HUES64 (cell line): ENCODE data around the gene CCSER2.
"Not testable (repeated sequence)": the region's sequence is repeated elsewhere in the genome, so short reads cannot be mapped to it uniquely, and the experiment has no call there.

ENCODE experiments used
- H3K27ac ChIP-seq: 2 replicates; pipeline ENCODE4 v1.7.0; 2013; ENCODE audit warnings: low read depth, low read length, inconsistent platforms
- H3K27me3 ChIP-seq: 2 replicates; pipeline ENCODE4 v1.6.1; 2013; ENCODE audit warnings: mild to moderate bottlenecking, low read length; ENCODE audit not compliant: insufficient read depth
- H3K36me3 ChIP-seq: 2 replicates; pipeline ENCODE4 v1.6.1; 2013; ENCODE audit warnings: mild to moderate bottlenecking, low read length; ENCODE audit not compliant: insufficient read depth
- H3K4me1 ChIP-seq: 2 replicates; pipeline ENCODE4 v1.6.1; 2013; ENCODE audit warnings: mild to moderate bottlenecking, low read length, moderate library complexity; ENCODE audit not compliant: insufficient read depth
- H3K4me3 ChIP-seq: 2 replicates; pipeline ENCODE4 v1.5.1; 2013; ENCODE audit warnings: mild to moderate bottlenecking, low read length, moderate library complexity
- H3K9ac ChIP-seq: 2 replicates; pipeline ENCODE4 v1.6.1; 2013; ENCODE audit warnings: mild to moderate bottlenecking, low read depth, low read length
- H3K9me3 ChIP-seq: 2 replicates; pipeline ENCODE4 v1.6.1; 2013; ENCODE audit warnings: low read depth, low read length; ENCODE audit not compliant: insufficient read depth
- WGBS: fragments of 150-250, 120-280 bp; methylation state at CpG from one replicate; pipeline ENCODE4 v1.1.7; 2013; ENCODE audit warnings: missing lambda C conversion rate; 5-methylcytosine and 5-hydroxymethylcytosine counted together

Gene CCSER2

GRCh38 chr10:84521013-84521412 is 192.6 kb downstream of the CCSER2 start:
- Histone ChIP-seq H3K4me1 (peaks cover 14% of the 10 kb centered on the region), H3K4me3 (no peak overlapping the region), H3K9me3 (peaks cover 9% of the 10 kb centered on the region), H3K27me3 (no peaks in the 10 kb centered on the region), H3K9ac (no peak overlapping the region), H3K36me3 (peaks cover 3% of the 10 kb centered on the region; the same call in 1 of the 2 replicates), H3K27ac (no peak overlapping the region)
- WGBS = 76% methylated on average over 6 of the region's 8 CpGs

- Histone ChIP-seq H3K9ac (no peak overlapping the region), H3K36me3 (peaks cover 3% of the 10 kb centered on the region; the same call in 1 of the 2 replicates), H3K27me3 (no peaks in the 10 kb centered on the region), H3K9me3 (peaks cover 9% of the 10 kb centered on the region), H3K27ac (peak overlapping the region; percentile 33; the same call in 1 of the 2 replicates), H3K4me3 (no peak overlapping the region), H3K4me1 (peaks cover 14% of the 10 kb centered on the region)
- 75% methylated on average over 2 of the region's 2 CpGs for WGBS
These were observed 193.1 kb downstream of the CCSER2 start for GRCh38 chr10:84521468-84521867.

GRCh38 chr10:84522612-84523462 is 194.4 kb downstream of the CCSER2 start:
- 84% methylated on average over 9 of the region's 9 CpGs for WGBS
- H3K36me3 ChIP-seq = peaks cover 3% of the 10 kb centered on the region; the same call in 1 of the 2 replicates
- H3K4me1 ChIP-seq = peaks cover 14% of the 10 kb centered on the region
- H3K4me3 ChIP-seq = no peak overlapping the region
- no peaks in the 10 kb centered on the region for H3K27me3 ChIP-seq
- no peak overlapping the region for H3K9ac ChIP-seq
- peaks cover 9% of the 10 kb centered on the region for H3K9me3 ChIP-seq
- H3K27ac ChIP-seq = no peak overlapping the region

GRCh38 chr10:84523526-84523925 is 195.1 kb downstream of the CCSER2 start:
- Histone ChIP-seq H3K4me3 (no peak overlapping the region), H3K27ac (no peak overlapping the region), H3K9me3 (peaks cover 9% of the 10 kb centered on the region), H3K4me1 (peaks cover 14% of the 10 kb centered on the region), H3K27me3 (no peaks in the 10 kb centered on the region), H3K36me3 (peaks cover 3% of the 10 kb centered on the region; the same call in 1 of the 2 replicates), H3K9ac (no peak overlapping the region)
- 79% methylated on average over 5 of the region's 5 CpGs for WGBS

- Histone ChIP-seq H3K4me1 (peaks cover 14% of the 10 kb centered on the region), H3K9me3 (peaks cover 9% of the 10 kb centered on the region), H3K27me3 (no peaks in the 10 kb centered on the region), H3K36me3 (peaks cover 3% of the 10 kb centered on the region; the same call in 1 of the 2 replicates), H3K9ac (no peak overlapping the region), H3K27ac (no peak overlapping the region), H3K4me3 (no peak overlapping the region)
These were observed 196.0 kb downstream of the CCSER2 start for GRCh38 chr10:84524435-84524834.

- Histone ChIP-seq H3K4me3 (no peak overlapping the region), H3K27me3 (no peaks in the 10 kb centered on the region), H3K27ac (no peak overlapping the region), H3K4me1 (peaks cover 14% of the 10 kb centered on the region), H3K36me3 (peaks cover 3% of the 10 kb centered on the region; the same call in 1 of the 2 replicates), H3K9ac (no peak overlapping the region), H3K9me3 (peaks cover 9% of the 10 kb centered on the region)
- WGBS = 92% methylated on average over 17 of the region's 17 CpGs
These were observed 196.9 kb downstream of the CCSER2 start for GRCh38 chr10:84525120-84525806.

- not testable (repeated sequence) for H3K4me3 ChIP-seq, H3K9me3 ChIP-seq, H3K9ac ChIP-seq, H3K27ac ChIP-seq, H3K27me3 ChIP-seq, H3K36me3 ChIP-seq
- WGBS = 96% methylated on average over 7 of the region's 7 CpGs
- peaks cover 13% of the 10 kb centered on the region for H3K4me1 ChIP-seq
These were observed 197.4 kb downstream of the CCSER2 start for GRCh38 chr10:84525807-84526182.

- H3K4me3 ChIP-seq, H3K27me3 ChIP-seq, H3K27ac ChIP-seq, H3K36me3 ChIP-seq, H3K9ac ChIP-seq, H3K4me1 ChIP-seq, H3K9me3 ChIP-seq: not testable (repeated sequence)
- 91% methylated on average over 5 of the region's 5 CpGs for WGBS
These were observed 199.0 kb downstream of the CCSER2 start for GRCh38 chr10:84527386-84527785.

GRCh38 chr10:84528526-84528925 is 200.1 kb downstream of the CCSER2 start:
- H3K27ac ChIP-seq, H3K36me3 ChIP-seq, H3K4me1 ChIP-seq, H3K4me3 ChIP-seq, H3K9ac ChIP-seq, H3K27me3 ChIP-seq, H3K9me3 ChIP-seq: not testable (repeated sequence)
- 95% methylated on average over 5 of the region's 5 CpGs for WGBS

- H3K27me3 ChIP-seq = no peaks in the 10 kb centered on the region
- peaks cover 1% of the 10 kb centered on the region for H3K9me3 ChIP-seq
- H3K4me1 ChIP-seq = no peaks in the 10 kb centered on the region
- no peaks in the 10 kb centered on the region for H3K36me3 ChIP-seq
- no peak overlapping the region for H3K27ac ChIP-seq
- no peak overlapping the region for H3K9ac ChIP-seq
- 95% methylated on average over 9 of the region's 9 CpGs for WGBS
- H3K4me3 ChIP-seq = no peak overlapping the region
These were observed 202.4 kb downstream of the CCSER2 start for GRCh38 chr10:84530724-84531325.

- Histone ChIP-seq H3K9ac (no peak overlapping the region), H3K4me3 (no peak overlapping the region), H3K27me3 (no peaks in the 10 kb centered on the region), H3K9me3 (no peaks in the 10 kb centered on the region), H3K27ac (no peak overlapping the region), H3K36me3 (no peaks in the 10 kb centered on the region), H3K4me1 (no peaks in the 10 kb centered on the region; the same call in 1 of the 2 replicates)
- WGBS = 100% methylated on average over 2 of the region's 2 CpGs
These were observed 203.0 kb downstream of the CCSER2 start for GRCh38 chr10:84531396-84531795.
